Measurements from ENCODE around the gene NHLRC1.

The NHLRC1 gene

GRCh38 chr6:18138906-18139305 is 16.4 kb upstream of the NHLRC1 start:
- no peak for DNase-seq

GRCh38 chr6:18136260-18136659 is 13.8 kb upstream of the NHLRC1 start:
- no peak for DNase-seq

GRCh38 chr6:18135171-18135570 is 12.7 kb upstream of the NHLRC1 start:
- DNase-seq = no peak

- DNase-seq = no peak
Measured at GRCh38 chr6:18132346-18132745, 9.9 kb upstream of the NHLRC1 start.

- no peak for DNase-seq
Measured at GRCh38 chr6:18126121-18126520, 3.6 kb upstream of the NHLRC1 start.

- DNase-seq = no peak
Measured at GRCh38 chr6:18121580-18122127, 823 bp downstream of the NHLRC1 start.

GRCh38 chr6:18119236-18119635 is 3.2 kb downstream of the NHLRC1 start:
- DNase-seq = no peak

GRCh38 chr6:18118330-18118729 is 4.1 kb downstream of the NHLRC1 start:
- DNase-seq = peak; percentile 76

GRCh38 chr6:18117136-18117535 is 5.3 kb downstream of the NHLRC1 start:
- DNase-seq = no peak

GRCh38 chr6:18115356-18115755 is 7.1 kb downstream of the NHLRC1 start:
- no peak for DNase-seq

GRCh38 chr6:18110162-18110561 is 12.3 kb downstream of the NHLRC1 start:
- DNase-seq = no peak

- DNase-seq = no peak
Measured at GRCh38 chr6:18107061-18107460, 15.4 kb downstream of the NHLRC1 start.

- DNase-seq = no peak
Measured at GRCh38 chr6:18102783-18103509, 19.5 kb downstream of the NHLRC1 start.

GRCh38 chr6:18101873-18102272 is 20.6 kb downstream of the NHLRC1 start:
- DNase-seq = no peak

GRCh38 chr6:18101271-18101670 is 21.2 kb downstream of the NHLRC1 start:
- DNase-seq = no peak

GRCh38 chr6:18100296-18100695 is 22.2 kb downstream of the NHLRC1 start:
- DNase-seq = no peak

GRCh38 chr6:18099511-18099910 is 23.0 kb downstream of the NHLRC1 start:
- DNase-seq = no peak

GRCh38 chr6:18096423-18096822 is 26.1 kb downstream of the NHLRC1 start:
- no peak for DNase-seq

GRCh38 chr6:18091382-18091781 is 31.1 kb downstream of the NHLRC1 start:
- DNase-seq = no peak

GRCh38 chr6:18090349-18090786 is 32.1 kb downstream of the NHLRC1 start:
- no peak for DNase-seq

GRCh38 chr6:18088419-18089296 is 33.8 kb downstream of the NHLRC1 start:
- DNase-seq = no peak

- DNase-seq = no peak
Measured at GRCh38 chr6:18087396-18088165, 34.9 kb downstream of the NHLRC1 start.

- DNase-seq = no peak
Measured at GRCh38 chr6:18081025-18081668, 41.3 kb downstream of the NHLRC1 start.
